ENCODE data around the gene CNTNAP2.

DNA sequence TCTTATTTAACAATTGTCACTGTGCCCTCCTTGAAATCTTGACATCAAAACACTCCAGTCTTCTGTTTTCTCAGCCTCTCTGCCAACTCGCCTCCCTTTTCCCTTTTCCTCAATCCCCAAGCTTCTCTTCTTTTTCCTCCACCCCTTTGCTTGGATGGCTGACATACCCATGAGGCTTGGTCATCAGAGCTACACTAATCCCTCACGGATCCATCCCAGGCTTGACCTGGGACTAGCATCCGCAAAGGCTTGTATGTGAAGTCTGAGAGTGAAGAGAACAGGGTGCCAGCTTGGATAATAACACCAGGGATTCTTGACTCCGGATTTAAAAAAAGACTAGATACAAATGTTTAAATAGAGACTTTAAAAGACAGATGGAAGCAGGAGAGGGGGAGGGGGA is 2045.2 kb downstream of the CNTNAP2 start:
- no peak for TF ChIP-seq CTCF (IDR thresholded peaks at IDR 0.05 in 4 of 5, conservative IDR thresholded peaks at IDR 0.05 in 1 of 5)
- TF ChIP-seq POLR2A (IDR thresholded peaks at IDR 0.05), result no peak

Measured in gastrocnemius medialis (tissue), 4 donors.